Astrocyte (in vitro differentiated cells and primary cell): ENCODE results near the gene NAB2. TPM values are rescaled to one million over a fixed set of nuclear protein-coding genes. Genes with fewer than 3 reads are reported as not detected.

Source experiments
- DNase-seq: peaks from one replicate; pipeline ENCODE4 v3.0.0-alpha.2; 2010; ENCODE audit warnings: low read depth
- FAIRE-seq: peaks from 2 replicates; lab custom pipeline; 2011; peaks lifted over from hg19 to GRCh38; lab: Jason Lieb, UNC
- H2AFZ ChIP-seq: 2 replicates; pipeline ENCODE4 v1.6.0; 2012; ENCODE audit warnings: low read depth, low read length, inconsistent platforms
- H3K27ac ChIP-seq: 2 replicates; pipeline ENCODE4 v1.5.1; 2011; ENCODE audit warnings: low read depth, low read length, inconsistent platforms
- H3K27me3 ChIP-seq: 2 replicates; pipeline ENCODE4 v1.6.0; 2011; ENCODE audit warnings: low read length, inconsistent platforms; ENCODE audit not compliant: insufficient read depth
- H3K36me3 ChIP-seq: 2 replicates; pipeline ENCODE4 v1.5.1; 2011; ENCODE audit warnings: low read length, inconsistent platforms; ENCODE audit not compliant: insufficient read depth
- H3K4me1 ChIP-seq: 2 replicates; pipeline ENCODE4 v1.5.1; 2011; ENCODE audit warnings: low read length, inconsistent platforms; ENCODE audit not compliant: insufficient read depth
- H3K4me2 ChIP-seq: 2 replicates; pipeline ENCODE4 v1.6.0; 2012; ENCODE audit warnings: low read length, inconsistent platforms
- H3K4me3 ChIP-seq: 2 replicates; pipeline ENCODE4 v1.5.1; 2011; ENCODE audit warnings: low read depth, mild to moderate bottlenecking, low read length, inconsistent platforms; ENCODE audit not compliant: insufficient read depth
- H3K79me2 ChIP-seq: 2 replicates; pipeline ENCODE4 v1.6.0; 2012; ENCODE audit warnings: mild to moderate bottlenecking, low read length, inconsistent platforms; ENCODE audit not compliant: insufficient read depth
- H3K9ac ChIP-seq: 2 replicates; pipeline ENCODE4 v1.6.0; 2012; ENCODE audit warnings: mild to moderate bottlenecking, low read length, inconsistent platforms
- H3K9me3 ChIP-seq: 2 replicates; pipeline ENCODE4 v1.5.1; 2012; ENCODE audit warnings: low read depth, mild to moderate bottlenecking, low read length, inconsistent platforms; ENCODE audit not compliant: insufficient read depth
- H4K20me1 ChIP-seq: 2 replicates; pipeline ENCODE4 v1.6.0; 2012; ENCODE audit warnings: low read length, inconsistent platforms; ENCODE audit not compliant: insufficient read depth
- H3K27ac Mint-ChIP-seq: one replicate; pipeline ENCODE4 v1.8.0; 2021; ENCODE audit warnings: mild to moderate bottlenecking, mixed read lengths; ENCODE audit not compliant: unreplicated experiment
- H3K27me3 Mint-ChIP-seq: one replicate; pipeline ENCODE4 v1.8.0; 2021; ENCODE audit warnings: low read depth, mixed read lengths; ENCODE audit not compliant: unreplicated experiment
- H3K36me3 Mint-ChIP-seq: one replicate; pipeline ENCODE4 v1.8.0; 2021; ENCODE audit warnings: low read depth, mixed read lengths; ENCODE audit not compliant: unreplicated experiment
- H3K4me1 Mint-ChIP-seq: one replicate; pipeline ENCODE4 v1.8.0; 2021; ENCODE audit warnings: low read depth, mixed read lengths; ENCODE audit not compliant: unreplicated experiment
- H3K4me3 Mint-ChIP-seq: one replicate; pipeline ENCODE4 v1.8.0; 2021; ENCODE audit warnings: mild to moderate bottlenecking, moderate library complexity, mixed read lengths; ENCODE audit not compliant: unreplicated experiment
- H3K9me3 Mint-ChIP-seq: one replicate; pipeline ENCODE4 v1.8.0; 2021; ENCODE audit warnings: mild to moderate bottlenecking, mixed read lengths; ENCODE audit not compliant: unreplicated experiment
- CTCF ChIP-seq: IDR thresholded peaks from 2 replicates; pipeline ENCODE4 v1.5.1; 2011; ENCODE audit warnings: low read depth, mild to moderate bottlenecking, inconsistent platforms, low read length, moderate library complexity; ENCODE audit not compliant: insufficient read depth
- EZH2 ChIP-seq: IDR thresholded peaks from 2 replicates; pipeline ENCODE4 v1.6.1; 2012; ENCODE audit warnings: mild to moderate bottlenecking, low read length, inconsistent platforms; ENCODE audit not compliant: insufficient read depth
- total RNA-seq: library from RNA; stranded (reverse); gene quantifications from 2 replicates; pipeline ENCODE4 v1.2.1, GENCODE V29; 2021

NAB2 gene
- total RNA-seq, 1 donor from 2014 or later = 36.6 TPM

GRCh38 chr12:57089271-57090245 lies 644 bp downstream of the NAB2 start:
- no peaks in the 10 kb centered on the region for H3K9me3 ChIP-seq
- FAIRE-seq = no peak
- H3K27ac ChIP-seq = peak overlapping the region; percentile 75

GRCh38 chr12:57090490-57090889 lies 1.6 kb downstream of the NAB2 start:
- Mint-ChIP-seq H3K4me1 (peaks cover 44% of the 10 kb centered on the region), H3K36me3 (peaks cover 17% of the 10 kb centered on the region), H3K27ac (peak overlapping the region; percentile 63), H3K27me3 (no peaks in the 10 kb centered on the region), H3K9me3 (no peaks in the 10 kb centered on the region), H3K4me3 (peak overlapping the region; percentile 98)
- peak overlapping the region; percentile 99 for H3K4me2 ChIP-seq
- peaks cover 54% of the 10 kb centered on the region for H3K79me2 ChIP-seq
- peaks cover 22% of the 10 kb centered on the region for H3K36me3 ChIP-seq
- H3K27me3 ChIP-seq = no peaks in the 10 kb centered on the region
- H3K9ac ChIP-seq = peak overlapping the region; percentile 94
- H3K27ac ChIP-seq = no peak overlapping the region
- TF ChIP-seq CTCF = no peak
- no peak for TF ChIP-seq EZH2
- H4K20me1 ChIP-seq = peaks cover 53% of the 10 kb centered on the region
- H2AFZ ChIP-seq = no peak overlapping the region
- DNase-seq = no peak
- FAIRE-seq = no peak
- H3K9me3 ChIP-seq = no peaks in the 10 kb centered on the region
- H3K4me3 ChIP-seq = peak overlapping the region; percentile 93
- peaks cover 58% of the 10 kb centered on the region for H3K4me1 ChIP-seq

More at GRCh38 chr12:57089271-57090245, 644 bp downstream of the NAB2 start:
- peak overlapping the region; percentile 98 for H3K4me3 Mint-ChIP-seq
- peak overlapping the region; percentile 99 for H3K4me2 ChIP-seq
- H3K27ac Mint-ChIP-seq = peak overlapping the region; percentile 60
- H3K36me3 ChIP-seq = peaks cover 16% of the 10 kb centered on the region
- peak overlapping the region; percentile 58 for H2AFZ ChIP-seq
- peak; percentile 36 for DNase-seq
- no peaks in the 10 kb centered on the region for H3K27me3 Mint-ChIP-seq
- H3K9ac ChIP-seq = peak overlapping the region; percentile 94
- peaks cover 57% of the 10 kb centered on the region for H3K4me1 ChIP-seq
- peak overlapping the region; percentile 93 for H3K4me3 ChIP-seq
- peaks cover 15% of the 10 kb centered on the region for H3K36me3 Mint-ChIP-seq
- peaks cover 47% of the 10 kb centered on the region for H4K20me1 ChIP-seq
- TF ChIP-seq EZH2 (no peak), CTCF (no peak)
- no peaks in the 10 kb centered on the region for H3K9me3 Mint-ChIP-seq
- H3K79me2 ChIP-seq = peaks cover 53% of the 10 kb centered on the region
- H3K27me3 ChIP-seq = no peaks in the 10 kb centered on the region
- peaks cover 35% of the 10 kb centered on the region for H3K4me1 Mint-ChIP-seq
